Transverse colon (tissue), 4 donors: ENCODE data around the gene CLCA1. TPM values are rescaled to one million over a fixed set of nuclear protein-coding genes. Genes with fewer than 3 reads are reported as not detected.

Experiments used
- DNase-seq: peaks from one replicate; pipeline ENCODE4 v3.0.0-alpha.2; 2019
- H3K27ac ChIP-seq, 4 donors: fragments of 200-600 bp; sonication (generic); 2 replicates each; pipeline ENCODE4 v1.5.1; 2016 to 2018; ENCODE audit warnings: inconsistent platforms in 4 of 4
- H3K27me3 ChIP-seq: fragments of 200-600 bp; sonication (generic); 2 replicates; pipeline ENCODE4 v1.5.1; 2017; ENCODE audit warnings: inconsistent platforms
- H3K36me3 ChIP-seq, 4 donors: fragments of 200-600 bp; sonication (generic); 2 replicates each; pipeline ENCODE4 v1.5.1; 2017 to 2019; ENCODE audit warnings: inconsistent platforms in 4 of 4
- H3K4me1 ChIP-seq, 4 donors: fragments of 200-600 bp; sonication (generic); 2 replicates each; pipeline ENCODE4 v1.5.1; 2017 to 2020; ENCODE audit warnings: inconsistent platforms in 4 of 4
- H3K4me3 ChIP-seq, 4 donors: fragments of 200-600 bp; sonication (generic); 1 replicate in 1 of 4; 2 replicates in 3 of 4; pipeline versions ENCODE4 v1.5.1 to v1.6.1; 2017 to 2019; ENCODE audit warnings: inconsistent platforms in 4 of 4
- H3K9me3 ChIP-seq, 2 donors: fragments of 200-600 bp; sonication (generic); 2 replicates each; pipeline ENCODE4 v1.5.1; 2017 to 2019; ENCODE audit warnings: inconsistent platforms in 2 of 2
- EP300 ChIP-seq: sonication (generic); formaldehyde crosslinking; IDR thresholded peaks from one replicate; pipeline ENCODE4 v1.6.1; 2017; ENCODE audit warnings: antibody characterized with exemption, low read depth
- POLR2A ChIP-seq: fragments of 450-650 bp; IDR thresholded peaks from one replicate; pipeline ENCODE4 v1.6.1; 2016; ENCODE audit warnings: antibody characterized with exemption, mild to moderate bottlenecking, moderate library complexity
- POLR2AphosphoS5 ChIP-seq, 3 donors: sonication (generic); formaldehyde crosslinking; IDR thresholded peaks; one replicate each; pipeline ENCODE4 v1.6.1; 2016; ENCODE audit warnings: antibody characterized with exemption in 3 of 3
- WGBS, 2 donors: methylation state at CpG; one replicate each; pipeline ENCODE4 v1.1.5; 2018; ENCODE audit warnings: low coverage in 1 of 2; 5-methylcytosine and 5-hydroxymethylcytosine counted together
- in situ Hi-C, 4 donors: fragments of 200-750 bp; cut with MboI; loops; one replicate each; pipeline versions ENCODE4 v1.15.0 to v1.15.1; 2017; ENCODE audit warnings: low sequenced_read_pairs in 3 of 4, low pct_ligation_motif_present in 1 of 4, low pct_unique_long_range_greater_than_20kb in 1 of 4
- intact Hi-C: fragments of 100-400 bp; cut with DNase I; formaldehyde crosslinking; loops from one replicate; pipeline ENCODE4 v1.15.1; 2023; ENCODE audit warnings: low total_unique reads
- total RNA-seq, 4 donors: library from RNA; depleted of rRNA; stranded (reverse); fragments of >200 nt; gene quantifications; one replicate each; pipeline ENCODE4 v1.1.0, GENCODE V29; 2016
- TF ChIP-seq, protein P1 (sequence below), 5 experiments: fragments of 200-600 bp in 3 of 5; fragments of 450-650 bp in 2 of 5; sonication (generic) in 3 of 5; IDR thresholded peaks; 1 replicate in 2 of 5; 2 replicates in 3 of 5; pipeline ENCODE4 v1.5.1; 2016 to 2017; ENCODE audit warnings: antibody characterized with exemption in 5 of 5, inconsistent platforms in 3 of 5, mild to moderate bottlenecking in 2 of 5, moderate library complexity in 1 of 5

The CLCA1 gene
- total RNA-seq, 4 donors from 2014 or later: 16.1 to 1,013 (median 168) TPM

DNA sequence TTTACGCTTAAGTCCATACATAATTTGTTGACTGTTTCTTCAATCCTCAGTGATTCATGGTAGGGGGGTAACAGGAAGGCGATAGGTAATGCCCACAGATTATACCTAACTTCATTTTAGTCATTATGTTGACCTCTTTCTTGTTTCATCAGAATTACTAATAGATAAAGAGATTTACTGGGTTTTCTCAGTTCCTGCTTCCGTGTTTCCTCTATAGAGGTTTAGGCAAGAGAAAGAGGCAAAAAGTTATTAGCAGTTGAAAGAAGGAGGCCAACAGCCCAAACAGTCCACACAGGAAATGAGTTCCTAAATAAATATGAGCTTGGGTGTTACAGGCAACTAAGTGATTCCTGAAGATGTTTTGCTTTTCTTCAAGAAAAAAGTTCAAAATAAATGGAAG, 17.9 kb upstream of the CLCA1 start:
- WGBS, 2 donors: 61 to 63% methylated on average over 3 of the region's 3 CpGs
- intact Hi-C loops (no loop called here), in situ Hi-C loops (loop anchor here in 1 of 4 donors (25.0 kb wide), 1 partner anchor 236 kb away; no protein-coding TSS in a partner anchor)
- Histone ChIP-seq H3K27me3 (no peaks in the 10 kb centered on the region), H3K27ac (no peak overlapping the region), H3K4me3 (no peak overlapping the region), H3K4me1 (peaks cover 0 to 6% (median 0%) of the 10 kb centered on the region in 4 donors), H3K36me3 (no peaks in the 10 kb centered on the region), H3K9me3 (no peaks in the 10 kb centered on the region)
- no peak for DNase-seq
- TF ChIP-seq POLR2A (no peak), POLR2AphosphoS5 (IDR thresholded peaks at IDR 0.05) (no peak)

DNA sequence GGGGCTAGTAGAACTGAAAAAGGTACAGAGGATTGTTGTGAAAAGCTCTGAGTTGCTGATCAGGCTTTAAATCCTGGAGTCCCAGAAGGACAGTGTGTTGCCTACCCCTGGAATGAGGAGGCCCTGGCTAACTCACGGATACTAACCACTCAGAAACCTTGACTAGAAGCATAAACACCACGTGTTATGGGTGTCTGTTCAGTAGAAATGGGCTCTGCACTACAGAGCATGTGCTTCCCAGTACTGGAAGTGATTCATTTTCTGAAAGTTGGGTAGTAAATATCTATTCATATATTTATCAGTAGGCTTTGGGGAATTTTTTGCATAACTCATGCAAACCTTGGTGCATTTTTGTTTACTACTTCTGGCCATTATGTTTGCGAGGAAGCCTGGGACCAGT, 15.1 kb upstream of the CLCA1 start:
- H3K4me1 ChIP-seq: peaks cover 0 to 5% (median 0%) of the 10 kb centered on the region in 4 donors
- 72 to 80% methylated on average over 3 of the region's 3 CpGs for WGBS, 2 donors
- no peak overlapping the region for H3K4me3 ChIP-seq

DNA sequence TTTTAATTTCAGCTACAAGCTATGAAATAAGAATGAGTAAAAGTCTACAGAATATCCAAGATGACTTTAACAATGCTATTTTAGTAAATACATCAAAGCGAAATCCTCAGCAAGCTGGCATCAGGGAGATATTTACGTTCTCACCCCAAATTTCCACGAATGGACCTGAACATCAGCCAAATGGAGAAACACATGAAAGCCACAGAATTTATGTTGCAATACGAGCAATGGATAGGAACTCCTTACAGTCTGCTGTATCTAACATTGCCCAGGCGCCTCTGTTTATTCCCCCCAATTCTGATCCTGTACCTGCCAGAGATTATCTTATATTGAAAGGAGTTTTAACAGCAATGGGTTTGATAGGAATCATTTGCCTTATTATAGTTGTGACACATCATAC, 13.7 kb upstream of the CLCA1 start:
- no peaks in the 10 kb centered on the region for H3K4me1 ChIP-seq
- no peak overlapping the region for H3K27ac ChIP-seq
- 44 to 77% methylated on average over 4 to 5 of the region's 5 CpGs for WGBS, 2 donors
- no peak overlapping the region for H3K4me3 ChIP-seq
- H3K9me3 ChIP-seq: no peaks in the 10 kb centered on the region
- no peaks in the 10 kb centered on the region for H3K27me3 ChIP-seq
- intact Hi-C loops (no loop called here), in situ Hi-C loops (loop anchor here in 1 of 4 donors (25.0 kb wide), 1 partner anchor 232 kb away; no protein-coding TSS in a partner anchor)
- no peak for TF ChIP-seq POLR2AphosphoS5 (IDR thresholded peaks at IDR 0.05)
- TF ChIP-seq, protein P1, sequence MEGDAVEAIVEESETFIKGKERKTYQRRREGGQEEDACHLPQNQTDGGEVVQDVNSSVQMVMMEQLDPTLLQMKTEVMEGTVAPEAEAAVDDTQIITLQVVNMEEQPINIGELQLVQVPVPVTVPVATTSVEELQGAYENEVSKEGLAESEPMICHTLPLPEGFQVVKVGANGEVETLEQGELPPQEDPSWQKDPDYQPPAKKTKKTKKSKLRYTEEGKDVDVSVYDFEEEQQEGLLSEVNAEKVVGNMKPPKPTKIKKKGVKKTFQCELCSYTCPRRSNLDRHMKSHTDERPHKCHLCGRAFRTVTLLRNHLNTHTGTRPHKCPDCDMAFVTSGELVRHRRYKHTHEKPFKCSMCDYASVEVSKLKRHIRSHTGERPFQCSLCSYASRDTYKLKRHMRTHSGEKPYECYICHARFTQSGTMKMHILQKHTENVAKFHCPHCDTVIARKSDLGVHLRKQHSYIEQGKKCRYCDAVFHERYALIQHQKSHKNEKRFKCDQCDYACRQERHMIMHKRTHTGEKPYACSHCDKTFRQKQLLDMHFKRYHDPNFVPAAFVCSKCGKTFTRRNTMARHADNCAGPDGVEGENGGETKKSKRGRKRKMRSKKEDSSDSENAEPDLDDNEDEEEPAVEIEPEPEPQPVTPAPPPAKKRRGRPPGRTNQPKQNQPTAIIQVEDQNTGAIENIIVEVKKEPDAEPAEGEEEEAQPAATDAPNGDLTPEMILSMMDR (IDR thresholded peaks at IDR 0.05): no peak
- no peak for TF ChIP-seq EP300
- TF ChIP-seq POLR2A: no peak
- no peaks in the 10 kb centered on the region for H3K36me3 ChIP-seq
- no peak for DNase-seq

More for the DNA sequence above, 15.1 kb upstream of the CLCA1 start:
- DNase-seq: no peak
- no peak for TF ChIP-seq POLR2AphosphoS5 (IDR thresholded peaks at IDR 0.05)
- Histone ChIP-seq H3K27me3 (no peaks in the 10 kb centered on the region), H3K36me3 (no peaks in the 10 kb centered on the region), H3K9me3 (no peaks in the 10 kb centered on the region), H3K27ac (no peak overlapping the region)
- in situ Hi-C loops (loop anchor here in 1 of 4 donors (25.0 kb wide), 1 partner anchor 234 kb away; no protein-coding TSS in a partner anchor), intact Hi-C loops (no loop called here)

DNA sequence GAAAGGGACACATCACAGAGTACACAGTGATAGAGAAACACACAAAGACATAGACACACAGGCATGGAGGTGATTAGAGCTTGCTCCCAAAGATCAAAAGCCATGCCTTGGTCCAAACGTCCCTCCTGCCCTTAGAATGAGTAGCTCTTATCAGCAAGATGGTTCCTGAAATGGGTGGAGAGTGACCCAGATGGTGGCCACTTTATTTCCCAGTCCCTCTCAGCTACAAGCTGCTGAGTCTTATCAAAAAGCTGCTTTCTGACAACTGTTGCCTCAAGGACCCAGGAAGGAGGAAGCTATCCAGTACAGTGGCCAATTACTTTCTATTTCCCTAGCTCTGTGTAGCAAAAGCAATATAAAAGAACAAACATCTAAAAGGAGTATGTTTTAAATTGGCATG, 7.7 kb upstream of the CLCA1 start:
- Histone ChIP-seq H3K4me3 (no peak overlapping the region), H3K36me3 (no peaks in the 10 kb centered on the region), H3K4me1 (peaks cover 0 to 13% (median 3%) of the 10 kb centered on the region in 4 donors), H3K27ac (peak overlapping the region in 2 of 4 donors; percentile 48 to 59), H3K9me3 (no peaks in the 10 kb centered on the region), H3K27me3 (no peaks in the 10 kb centered on the region)
- intact Hi-C loops (loop anchor here (10.0 kb wide), 1 partner anchor 64 kb away; no protein-coding TSS in a partner anchor), in situ Hi-C loops (loop anchor here in 1 of 4 donors (25.0 kb wide), 1 partner anchor 226 kb away; no protein-coding TSS in a partner anchor)
- no peak for DNase-seq
- TF ChIP-seq POLR2AphosphoS5 (IDR thresholded peaks at IDR 0.05) (peak in 1 of 3 donors; percentile 13), EP300 (no peak), POLR2A (no peak)
- WGBS, 2 donors: 0 to 23% methylated on average over 1 of the region's 1 CpG

DNA sequence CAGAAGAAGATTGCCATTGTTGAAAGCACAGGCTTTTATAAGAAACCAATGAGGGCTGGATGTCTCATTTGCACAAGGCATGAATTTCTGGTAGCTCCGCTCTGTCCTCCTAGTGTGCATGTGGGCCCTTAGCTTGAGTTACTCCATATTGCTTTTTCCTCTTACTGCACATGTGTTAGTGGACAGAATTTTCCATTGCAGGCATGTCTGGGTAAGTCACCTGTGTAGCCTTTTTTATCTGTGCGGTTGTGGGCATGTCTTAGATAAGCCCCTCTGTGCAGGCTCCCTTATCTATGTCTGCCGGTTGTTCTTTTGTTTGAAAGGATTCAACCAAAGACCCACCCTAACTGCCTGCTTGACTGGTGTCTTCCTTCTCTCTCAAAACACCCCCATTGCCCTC, 7.2 kb upstream of the CLCA1 start:
- WGBS, 2 donors: 81 to 100% methylated on average over 1 to 3 of the region's 3 CpGs
- Histone ChIP-seq H3K9me3 (no peaks in the 10 kb centered on the region), H3K27ac (peak overlapping the region in 3 of 4 donors; percentile 18 to 48 (median 38)), H3K36me3 (no peaks in the 10 kb centered on the region), H3K27me3 (no peaks in the 10 kb centered on the region), H3K4me3 (no peak overlapping the region), H3K4me1 (peaks cover 0 to 14% (median 3%) of the 10 kb centered on the region in 4 donors)
- in situ Hi-C loops (loop anchor here in 1 of 4 donors (25.0 kb wide), 1 partner anchor 226 kb away; no protein-coding TSS in a partner anchor), intact Hi-C loops (loop anchor here (10.0 kb wide), 1 partner anchor 63 kb away; no protein-coding TSS in a partner anchor)
- TF ChIP-seq EP300 (no peak), POLR2AphosphoS5 (IDR thresholded peaks at IDR 0.05) (no peak), POLR2A (no peak)
- TF ChIP-seq, protein P1 (IDR thresholded peaks at IDR 0.05): no peak
- DNase-seq: no peak
